HCT116 (cell line): ENCODE results near the gene C20orf141. TPM values are rescaled to one million over a fixed set of nuclear protein-coding genes. Genes with fewer than 3 reads are reported as not detected.

ENCODE experiments used
- ATAC-seq: fragments of 200-7000 bp; cut with Tn5 transposase; 2 replicates; pipeline ENCODE4 v1.9.1; 2020; ENCODE audit warnings: mild to moderate bottlenecking, moderate library complexity
- BruUV-seq: library from RNA; stranded (reverse); fragments of 400-500 nt; replicated peaks from 2 replicates; lab custom pipeline; 2021; lab: Mats Ljungman, UMichigan
- CTCF ChIA-PET: fragments of 300-600 bp; sonication (Branson Sonifier 250); formaldehyde crosslinking; loops from one replicate; lab custom pipeline; 2021; ENCODE audit warnings: antibody characterized with exemption; lab: Charles Lee
- POLR2A ChIA-PET: fragments of 300-600, 350-600 bp; sonication (Branson Sonifier 250); formaldehyde crosslinking; loops from one replicate; lab custom pipeline; 2021; ENCODE audit warnings: antibody characterized with exemption; lab: Charles Lee
- RAD21 ChIA-PET, 2 experiments: fragments of 300-600 bp; sonication (Branson Sonifier 250); formaldehyde crosslinking; loops; one replicate each; lab custom pipeline; 2023; ENCODE audit warnings: low total read pairs in 2 of 2; ENCODE audit not compliant: uncharacterized antibody in 2 of 2, unreplicated experiment in 2 of 2, low non-redundant PET in 1 of 2; lab: Charles Lee
- DNase-seq: peaks from one replicate; pipeline ENCODE4 v3.0.0-alpha.2; 2010; ENCODE audit warnings: low read depth, low spot score
- H2AFZ ChIP-seq: fragments of 200-600 bp; shearing (Covaris generic), sonication (generic); 2 replicates; pipeline ENCODE4 v1.6.1; 2017; ENCODE audit warnings: low read depth, mixed run types, mixed read lengths, antibody characterized with exemption, low read length; ENCODE audit not compliant: poor library complexity, severe bottlenecking
- H3K27ac ChIP-seq: 2 replicates; pipeline ENCODE4 v1.5.1; 2012; ENCODE audit warnings: low read depth, low read length
- H3K27me3 ChIP-seq: fragments of 200-600 bp; sonication (generic); 2 replicates; pipeline ENCODE4 v1.6.1; 2016; ENCODE audit warnings: mixed run types, low read length, mixed read lengths; ENCODE audit not compliant: insufficient read depth
- H3K36me3 ChIP-seq, 2 experiments: fragments of 200-500 bp in 1 of 2; fragments of 200-600 bp in 1 of 2; sonication (Bioruptor generic) in 1 of 2; sonication (generic) in 1 of 2; 2 replicates each; pipeline versions ENCODE4 v1.5.1 to v1.6.1; 2014 to 2016; ENCODE audit warnings: low read length in 2 of 2, inconsistent platforms in 1 of 2, mixed read lengths in 1 of 2, mixed run types in 1 of 2; ENCODE audit not compliant: insufficient read depth in 2 of 2, control insufficient read depth in 1 of 2
- H3K4me1 ChIP-seq, 2 experiments: fragments of 200-600 bp in 1 of 2; sonication (generic) in 1 of 2; 2 replicates each; pipeline versions ENCODE4 v1.5.1 to v1.6.1; 2012 to 2017; ENCODE audit warnings: low read length in 2 of 2, inconsistent platforms in 1 of 2, mild to moderate bottlenecking in 1 of 2, mixed read lengths in 1 of 2, mixed run types in 1 of 2, moderate library complexity in 1 of 2; ENCODE audit not compliant: insufficient read depth in 2 of 2, control insufficient read depth in 1 of 2
- H3K4me2 ChIP-seq: fragments of 200-600 bp; sonication (generic); 2 replicates; pipeline ENCODE4 v1.6.1; 2017; ENCODE audit warnings: mixed run types, low read length, mixed read lengths
- H3K4me3 ChIP-seq, 2 experiments: fragments of 200-600 bp in 1 of 2; sonication (generic) in 1 of 2; replicated peaks in 1 of 2; 2 replicates each; pipeline ENCODE4 v1.5.1; 2011 to 2016; ENCODE audit warnings: low read length in 2 of 2, control low read depth in 1 of 2, low read depth in 1 of 2, mild to moderate bottlenecking in 1 of 2, mixed read lengths in 1 of 2, mixed run types in 1 of 2
- H3K79me2 ChIP-seq: fragments of 200-600 bp; sonication (generic); 2 replicates; pipeline ENCODE4 v1.6.1; 2017; ENCODE audit warnings: mild to moderate bottlenecking, mixed run types, low read length, moderate library complexity, mixed read lengths; ENCODE audit not compliant: insufficient read depth
- H3K9ac ChIP-seq: fragments of 200-600 bp; sonication (generic); 2 replicates; pipeline ENCODE4 v1.6.1; 2016; ENCODE audit warnings: low read length, mixed read lengths
- H3K9me2 ChIP-seq: fragments of 200-600 bp; sonication (generic), shearing (Covaris generic); 2 replicates; pipeline ENCODE4 v1.6.1; 2017; ENCODE audit warnings: mixed run types, mild to moderate bottlenecking, moderate library complexity; ENCODE audit not compliant: insufficient read depth
- H3K9me3 ChIP-seq, 2 experiments: fragments of 200-500 bp in 1 of 2; fragments of 200-600 bp in 1 of 2; sonication (Bioruptor generic) in 1 of 2; sonication (generic) in 1 of 2; 2 replicates each; pipeline ENCODE4 v1.6.1; 2014 to 2017; ENCODE audit warnings: low read length in 2 of 2, mixed read lengths in 2 of 2, inconsistent platforms in 1 of 2, low read depth in 1 of 2, mild to moderate bottlenecking in 1 of 2, mixed run types in 1 of 2, moderate library complexity in 1 of 2; ENCODE audit not compliant: control insufficient read depth in 1 of 2, insufficient read depth in 1 of 2
- H4K20me1 ChIP-seq: fragments of 200-600 bp; sonication (generic), shearing (Covaris generic); 2 replicates; pipeline ENCODE4 v1.6.1; 2017; ENCODE audit warnings: mixed run types, mild to moderate bottlenecking, moderate library complexity; ENCODE audit not compliant: insufficient read depth
- ATF3 ChIP-seq: IDR thresholded peaks from 2 replicates; pipeline ENCODE4 v1.6.1; 2012
- CTCF ChIP-seq, 3 experiments: fragments of 200-600 bp in 1 of 3; sonication (generic) in 1 of 3; IDR thresholded peaks in 2 of 3; conservative IDR thresholded peaks in 1 of 3; 2 replicates each; pipeline ENCODE4 v1.5.1; 2012 to 2017; ENCODE audit warnings: low read depth in 2 of 3, low read length in 2 of 3, antibody characterized with exemption in 1 of 3, borderline replicate concordance in 1 of 3, control low read depth in 1 of 3, mild to moderate bottlenecking in 1 of 3, mixed read lengths in 1 of 3, mixed run types in 1 of 3, moderate library complexity in 1 of 3; ENCODE audit not compliant: insufficient read depth in 1 of 3
- FOSL1 ChIP-seq: IDR thresholded peaks from 2 replicates; pipeline ENCODE4 v1.6.1; 2012; ENCODE audit warnings: low read depth
- POLR2AphosphoS5 ChIP-seq: IDR thresholded peaks from 2 replicates; pipeline ENCODE4 v1.6.1; 2011; ENCODE audit warnings: mild to moderate bottlenecking, low read depth, low read length, moderate library complexity
- RAD21 ChIP-seq: IDR thresholded peaks from 2 replicates; pipeline ENCODE4 v1.6.1; 2012; ENCODE audit warnings: low read depth, mild to moderate bottlenecking
- SP1 ChIP-seq: IDR thresholded peaks from 2 replicates; pipeline ENCODE4 v1.6.1; 2012; ENCODE audit warnings: low read depth
- ZBTB33 ChIP-seq: IDR thresholded peaks from 2 replicates; pipeline ENCODE4 v1.6.1; 2011; ENCODE audit warnings: mild to moderate bottlenecking, low read length, moderate library complexity; ENCODE audit not compliant: insufficient replicate concordance; ENCODE audit errors: extremely low read depth
- intact Hi-C: fragments of 100-400 bp; cut with micrococcal nuclease; formaldehyde crosslinking; loops from 2 replicates; pipeline ENCODE4 v1.10.0; 2022
- total RNA-seq: library from RNA; stranded (reverse); gene quantifications from one replicate; pipeline ENCODE4 v1.2.1, GENCODE V29; 2021; ENCODE audit not compliant: unreplicated experiment

C20orf141 gene
- total RNA-seq, 1 experiment from 2014 or later = not detected

GRCh38 chr20:2826655-2827054, 11.9 kb downstream of the C20orf141 start:
- H3K27ac ChIP-seq = no peak overlapping the region
- ATAC-seq = no peak
- peaks cover 4 to 6% of the 10 kb centered on the region in 2 experiments for H3K4me1 ChIP-seq
- no peaks in the 10 kb centered on the region for H3K9me3 ChIP-seq
- BruUV-seq = no TSS peak
- no peaks in the 10 kb centered on the region for H3K9me2 ChIP-seq
- POLR2A ChIA-PET = no interaction called here
- H2AFZ ChIP-seq = no peak overlapping the region
- TF ChIP-seq FOSL1 (no peak), CTCF (IDR thresholded peaks at IDR 0.05 in 2 of 3, conservative IDR thresholded peaks at IDR 0.05 in 1 of 3; ENCODE audit: borderline replicate concordance in 1 of 3, insufficient read depth in 1 of 3, low read depth in 2 of 3, low read length in 2 of 3) (no peak), SP1 (no peak), RAD21 (no peak), ZBTB33 (no peak), POLR2AphosphoS5 (no peak), ATF3 (no peak)
- no peak overlapping the region for H3K9ac ChIP-seq
- H4K20me1 ChIP-seq = no peaks in the 10 kb centered on the region
- no peak overlapping the region for H3K4me2 ChIP-seq
- CTCF ChIA-PET = no interaction called here
- H3K4me3 ChIP-seq = no peak overlapping the region
- RAD21 ChIA-PET = no interaction called here
- no peaks in the 10 kb centered on the region for H3K79me2 ChIP-seq
- intact Hi-C loops = no loop called here
- no peak for DNase-seq
- H3K36me3 ChIP-seq = no peaks in the 10 kb centered on the region
- H3K27me3 ChIP-seq = peaks cover 16% of the 10 kb centered on the region; the same call in 1 of the 2 replicates
